Measurements from ENCODE around the gene CHPF2. TPM values are rescaled to one million over a fixed set of nuclear protein-coding genes. Genes with fewer than 3 reads are reported as not detected.

The CHPF2 gene
- total RNA-seq, 2 donors from 2014 or later, result 40.2 to 72.9 TPM

DNA sequence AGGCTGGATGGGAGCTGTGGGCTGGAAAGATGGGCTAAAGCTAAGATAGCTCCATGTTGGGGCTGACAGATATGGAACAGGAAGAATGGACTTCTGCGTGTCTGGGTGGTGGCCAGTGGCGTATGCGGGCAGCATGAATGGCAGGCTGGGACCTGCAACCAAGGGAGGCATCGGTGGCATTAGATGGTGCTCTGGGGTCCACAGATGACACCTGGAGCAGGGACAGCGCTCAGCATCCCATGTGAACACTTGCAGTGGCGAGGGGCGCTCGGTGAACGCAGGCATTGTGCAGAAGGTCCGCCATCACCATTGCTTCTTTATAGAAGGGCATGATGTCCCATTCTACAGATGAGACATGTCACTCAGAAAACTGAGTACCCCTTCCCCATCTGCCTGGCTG is 37.2 kb downstream of the CHPF2 start:
- no peaks in the 10 kb centered on the region for H3K27me3 ChIP-seq (replicated peaks; ENCODE audit: insufficient read depth)
- no peaks in the 10 kb centered on the region for H3K4me1 ChIP-seq (replicated peaks)
- intact Hi-C loops (cut with DNase I), result no loop called here
- no peak overlapping the region for H3K27ac ChIP-seq
- H3K36me3 ChIP-seq, result no peaks in the 10 kb centered on the region
- TF ChIP-seq POLR2A (IDR thresholded peaks at IDR 0.05), result no peak
- TF ChIP-seq POLR2AphosphoS5 (IDR thresholded peaks at IDR 0.05), result no peak
- TF ChIP-seq, protein P1, sequence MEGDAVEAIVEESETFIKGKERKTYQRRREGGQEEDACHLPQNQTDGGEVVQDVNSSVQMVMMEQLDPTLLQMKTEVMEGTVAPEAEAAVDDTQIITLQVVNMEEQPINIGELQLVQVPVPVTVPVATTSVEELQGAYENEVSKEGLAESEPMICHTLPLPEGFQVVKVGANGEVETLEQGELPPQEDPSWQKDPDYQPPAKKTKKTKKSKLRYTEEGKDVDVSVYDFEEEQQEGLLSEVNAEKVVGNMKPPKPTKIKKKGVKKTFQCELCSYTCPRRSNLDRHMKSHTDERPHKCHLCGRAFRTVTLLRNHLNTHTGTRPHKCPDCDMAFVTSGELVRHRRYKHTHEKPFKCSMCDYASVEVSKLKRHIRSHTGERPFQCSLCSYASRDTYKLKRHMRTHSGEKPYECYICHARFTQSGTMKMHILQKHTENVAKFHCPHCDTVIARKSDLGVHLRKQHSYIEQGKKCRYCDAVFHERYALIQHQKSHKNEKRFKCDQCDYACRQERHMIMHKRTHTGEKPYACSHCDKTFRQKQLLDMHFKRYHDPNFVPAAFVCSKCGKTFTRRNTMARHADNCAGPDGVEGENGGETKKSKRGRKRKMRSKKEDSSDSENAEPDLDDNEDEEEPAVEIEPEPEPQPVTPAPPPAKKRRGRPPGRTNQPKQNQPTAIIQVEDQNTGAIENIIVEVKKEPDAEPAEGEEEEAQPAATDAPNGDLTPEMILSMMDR (IDR thresholded peaks at IDR 0.05), result no peak
- DNase-seq (ENCODE audit: low spot score), result no peak
- H3K9me3 ChIP-seq, result no peaks in the 10 kb centered on the region
- WGBS, result 93% methylated on average over 10 of the region's 10 CpGs
- H3K4me3 ChIP-seq, result no peak overlapping the region

DNA sequence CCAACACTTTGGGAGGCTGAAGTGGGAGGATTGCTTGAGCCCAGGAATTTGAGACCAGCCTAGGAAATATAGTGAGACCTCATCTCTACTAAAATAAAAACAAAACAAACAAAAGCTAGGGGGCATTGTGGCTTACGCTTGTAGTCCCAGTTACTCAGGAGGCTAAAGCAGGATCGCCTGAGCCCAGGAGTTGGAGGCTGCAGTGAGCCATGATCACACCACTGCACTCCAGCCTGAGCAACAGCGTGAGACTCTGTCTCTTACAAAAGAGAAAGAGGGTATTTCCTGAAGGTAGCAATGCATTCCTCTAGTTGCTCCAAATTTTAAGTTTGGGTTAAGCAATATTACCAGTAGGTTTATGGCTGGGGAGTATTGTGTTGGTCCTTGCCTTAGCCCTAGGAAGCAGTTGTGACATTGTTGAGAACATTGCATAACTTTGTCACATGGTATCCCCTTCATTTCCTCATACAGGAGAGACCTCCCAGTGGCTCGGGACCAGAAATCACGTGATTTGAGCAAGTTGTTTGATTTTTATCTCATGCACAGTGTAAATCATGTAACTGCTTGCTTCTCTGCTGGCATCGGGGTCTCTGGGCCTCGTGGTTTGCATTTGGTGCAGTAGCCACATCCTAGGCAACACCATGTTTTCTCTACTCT is 39.5 kb downstream of the CHPF2 start:
- Histone ChIP-seq H3K36me3 (no peaks in the 10 kb centered on the region), H3K4me1 (replicated peaks) (no peaks in the 10 kb centered on the region), H3K9me3 (no peaks in the 10 kb centered on the region), H3K4me3 (no peak overlapping the region), H3K27ac (peak overlapping the region; percentile 17 to 59), H3K27me3 (replicated peaks; ENCODE audit: insufficient read depth) (no peaks in the 10 kb centered on the region)
- TF ChIP-seq POLR2A (IDR thresholded peaks at IDR 0.05), result peak; percentile 13
- TF ChIP-seq, protein P1 (IDR thresholded peaks at IDR 0.05), result no peak
- peak; percentile 92 for TF ChIP-seq POLR2AphosphoS5 (IDR thresholded peaks at IDR 0.05)
- peak; percentile 89 for DNase-seq (ENCODE audit: low spot score)
- WGBS, result 27% methylated on average over 7 of the region's 7 CpGs
- intact Hi-C loops (cut with DNase I), result no loop called here

DNA sequence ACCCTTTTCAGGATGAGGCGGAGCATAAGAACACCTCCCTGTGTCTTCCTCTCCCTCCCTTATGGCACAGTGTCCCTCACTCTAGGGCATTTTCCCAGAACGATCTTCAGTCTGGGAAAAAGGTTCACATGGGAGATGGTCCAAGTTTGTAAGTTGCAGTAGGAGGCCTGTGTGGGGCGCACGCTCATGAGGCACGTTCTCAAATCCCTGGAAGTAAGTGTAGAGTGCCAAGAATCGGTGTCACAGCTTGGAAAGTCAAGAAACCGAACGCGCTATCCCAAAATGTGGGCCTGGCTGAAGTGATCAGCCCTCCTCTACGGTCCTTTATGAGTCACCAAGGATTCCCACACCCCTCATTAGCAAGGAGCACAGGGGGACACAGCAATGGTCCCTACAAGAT is 40.1 kb downstream of the CHPF2 start:
- TF ChIP-seq POLR2AphosphoS5 (IDR thresholded peaks at IDR 0.05) (no peak), POLR2A (IDR thresholded peaks at IDR 0.05) (no peak)
- TF ChIP-seq, protein P1 (IDR thresholded peaks at IDR 0.05), result no peak
- peak overlapping the region; percentile 13 to 26 for H3K27ac ChIP-seq
- no peaks in the 10 kb centered on the region for H3K36me3 ChIP-seq
- H3K4me1 ChIP-seq (replicated peaks), result no peaks in the 10 kb centered on the region
- WGBS, result 35% methylated on average over 10 of the region's 10 CpGs
- intact Hi-C loops (cut with DNase I), result no loop called here
- no peak overlapping the region for H3K4me3 ChIP-seq
- H3K27me3 ChIP-seq (replicated peaks; ENCODE audit: insufficient read depth), result no peaks in the 10 kb centered on the region
- H3K9me3 ChIP-seq, result no peaks in the 10 kb centered on the region
- peak; percentile 40 for DNase-seq (ENCODE audit: low spot score)

DNA sequence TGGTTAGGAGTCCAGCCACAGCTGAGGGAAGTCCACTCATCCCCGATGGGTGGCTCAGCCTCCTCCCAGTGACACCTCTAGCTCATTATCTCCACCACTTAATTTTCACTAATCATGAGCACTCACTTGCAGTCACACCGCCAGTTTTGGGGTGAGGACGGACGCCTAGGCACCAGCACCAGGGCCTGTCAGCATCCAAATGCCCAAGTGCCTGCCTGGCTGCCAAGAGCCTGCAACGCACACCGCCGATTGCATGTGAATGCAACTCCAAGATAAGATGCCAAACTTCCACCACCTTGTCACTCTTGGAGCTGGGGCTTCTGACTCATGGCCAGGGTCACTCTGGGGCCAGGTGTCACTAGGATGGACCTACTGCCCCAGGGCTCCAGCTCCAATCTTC is 40.6 kb downstream of the CHPF2 start:
- Histone ChIP-seq H3K27ac (peak overlapping the region; percentile 13 to 26), H3K4me1 (replicated peaks) (no peaks in the 10 kb centered on the region), H3K9me3 (no peaks in the 10 kb centered on the region), H3K4me3 (no peak overlapping the region), H3K36me3 (no peaks in the 10 kb centered on the region), H3K27me3 (replicated peaks; ENCODE audit: insufficient read depth) (no peaks in the 10 kb centered on the region)
- no peak for TF ChIP-seq POLR2A (IDR thresholded peaks at IDR 0.05)
- TF ChIP-seq POLR2AphosphoS5 (IDR thresholded peaks at IDR 0.05), result no peak
- TF ChIP-seq, protein P1 (IDR thresholded peaks at IDR 0.05), result no peak
- WGBS, result 73% methylated on average over 7 of the region's 7 CpGs
- intact Hi-C loops (cut with DNase I), result no loop called here
- DNase-seq (ENCODE audit: low spot score), result no peak

Data from prostate gland (tissue), 2 donors.